ENCODE results near the gene SPATA24.

Gene SPATA24

GRCh38 chr5:139416651-139417050, 12.8 kb upstream of the SPATA24 start:
- in situ Hi-C loops (cut with MboI; ENCODE audit: low sequenced_read_pairs, unreplicated experiment) = loop anchor here (25.0 kb wide), 1 partner anchor 346 kb away; no protein-coding TSS in a partner anchor
- no peak for TF ChIP-seq CTCF (IDR thresholded peaks at IDR 0.05; ENCODE audit: borderline replicate concordance, control extremely low read depth, extremely low read depth, insufficient read depth, missing control alignments)
- DNase-seq (ENCODE audit: low spot score) = no peak

- DNase-seq (ENCODE audit: low spot score) = no peak
- TF ChIP-seq CTCF (IDR thresholded peaks at IDR 0.05; ENCODE audit: borderline replicate concordance, control extremely low read depth, extremely low read depth, insufficient read depth, missing control alignments) = no peak
- in situ Hi-C loops (cut with MboI; ENCODE audit: low sequenced_read_pairs, unreplicated experiment) = loop anchor here (25.0 kb wide), 1 partner anchor 346 kb away; no protein-coding TSS in a partner anchor
Observed at GRCh38 chr5:139415869-139416268, 12.0 kb upstream of the SPATA24 start.

- TF ChIP-seq CTCF (IDR thresholded peaks at IDR 0.05; ENCODE audit: borderline replicate concordance, control extremely low read depth, extremely low read depth, insufficient read depth, missing control alignments) = no peak
- no peak for DNase-seq (ENCODE audit: low spot score)
- in situ Hi-C loops (cut with MboI; ENCODE audit: low sequenced_read_pairs, unreplicated experiment) = loop anchor here (25.0 kb wide), 1 partner anchor 347 kb away; no protein-coding TSS in a partner anchor
Observed at GRCh38 chr5:139415221-139415861, 11.5 kb upstream of the SPATA24 start.

- no peak for TF ChIP-seq CTCF (IDR thresholded peaks at IDR 0.05; ENCODE audit: borderline replicate concordance, control extremely low read depth, extremely low read depth, insufficient read depth, missing control alignments)
- DNase-seq (ENCODE audit: low spot score) = no peak
- in situ Hi-C loops (cut with MboI; ENCODE audit: low sequenced_read_pairs, unreplicated experiment) = loop anchor here (25.0 kb wide), 1 partner anchor 348 kb away; no protein-coding TSS in a partner anchor
Observed at GRCh38 chr5:139414581-139415130, 10.8 kb upstream of the SPATA24 start.

- no peak for TF ChIP-seq CTCF (IDR thresholded peaks at IDR 0.05; ENCODE audit: borderline replicate concordance, control extremely low read depth, extremely low read depth, insufficient read depth, missing control alignments)
- in situ Hi-C loops (cut with MboI; ENCODE audit: low sequenced_read_pairs, unreplicated experiment) = loop anchor here (25.0 kb wide), 1 partner anchor 348 kb away; no protein-coding TSS in a partner anchor
- DNase-seq (ENCODE audit: low spot score) = peak; percentile 66
Observed at GRCh38 chr5:139413963-139414362, 10.1 kb upstream of the SPATA24 start.

GRCh38 chr5:139413153-139413552, 9.3 kb upstream of the SPATA24 start:
- DNase-seq (ENCODE audit: low spot score) = no peak
- in situ Hi-C loops (cut with MboI; ENCODE audit: low sequenced_read_pairs, unreplicated experiment) = loop anchor here (25.0 kb wide), 1 partner anchor 349 kb away; no protein-coding TSS in a partner anchor
- no peak for TF ChIP-seq CTCF (IDR thresholded peaks at IDR 0.05; ENCODE audit: borderline replicate concordance, control extremely low read depth, extremely low read depth, insufficient read depth, missing control alignments)
